Gastrocnemius medialis (tissue), 4 donors: Measurements from ENCODE around the gene FUCA2. TPM values are rescaled to one million over a fixed set of nuclear protein-coding genes. Genes with fewer than 3 reads are reported as not detected.

Source experiments
- ATAC-seq, 2 donors: fragments of 150-250 bp; one replicate each; pipeline ENCODE4 v1.9.1; 2016
- DNase-seq, 2 donors: peaks; one replicate each; pipeline ENCODE4 v3.0.0-alpha.2; 2019
- H3K27ac ChIP-seq, 4 donors: fragments of 200-600 bp; sonication (generic); 1 replicate in 1 of 4; 2 replicates in 3 of 4; pipeline ENCODE4 v1.5.1; 2016 to 2018; ENCODE audit warnings: mild to moderate bottlenecking in 2 of 4, moderate library complexity in 1 of 4
- H3K27me3 ChIP-seq, 3 donors: fragments of 200-600 bp; sonication (generic) in 2 of 3; 1 replicate in 1 of 3; 2 replicates in 2 of 3; pipeline versions ENCODE4 v1.5.1 to v1.6.0; 2016 to 2019; ENCODE audit warnings: mild to moderate bottlenecking in 1 of 3, moderate library complexity in 1 of 3
- H3K36me3 ChIP-seq, 2 donors: fragments of 200-600 bp; sonication (generic) in 1 of 2; one replicate each; pipeline ENCODE4 v1.5.1; 2017 to 2018
- H3K4me1 ChIP-seq, 2 donors: fragments of 200-600 bp; sonication (generic) in 1 of 2; one replicate each; pipeline ENCODE4 v1.5.1; 2016 to 2017; ENCODE audit warnings: mild to moderate bottlenecking in 2 of 2
- H3K4me3 ChIP-seq, 4 donors: fragments of 200-600 bp; sonication (generic) in 3 of 4; 1 replicate in 1 of 4; 2 replicates in 3 of 4; pipeline ENCODE4 v1.5.1; 2016 to 2019; ENCODE audit warnings: mild to moderate bottlenecking in 2 of 4
- H3K9me3 ChIP-seq, 3 donors: fragments of 200-600 bp; sonication (generic) in 2 of 3; 1 replicate in 1 of 3; 2 replicates in 2 of 3; pipeline ENCODE4 v1.5.1; 2016 to 2019
- POLR2A ChIP-seq, 2 donors: fragments of 450-650 bp; IDR thresholded peaks; one replicate each; pipeline ENCODE4 v1.6.1; 2017; ENCODE audit warnings: antibody characterized with exemption in 2 of 2, mild to moderate bottlenecking in 2 of 2, moderate library complexity in 2 of 2
- in situ Hi-C, 4 donors: fragments of 200-750 bp; cut with MboI; loops; one replicate each; pipeline versions ENCODE4 v1.15.0 to v1.8.0; 2017; ENCODE audit warnings: low sequenced_read_pairs in 4 of 4
- intact Hi-C: fragments of 100-400 bp; cut with DNase I; formaldehyde crosslinking; loops from one replicate; pipeline ENCODE4 v1.15.1; 2023; ENCODE audit warnings: low total_unique reads
- total RNA-seq, 4 donors: library from RNA; depleted of rRNA; stranded (reverse); fragments of >200 nt; gene quantifications; one replicate each; pipeline versions ENCODE4 v1.1.0 to v1.2.3, GENCODE V29; 2016
- TF ChIP-seq, protein P1 (sequence below), 5 experiments: fragments of 450-650 bp in 3 of 5; fragments of 200-600 bp in 2 of 5; sonication (generic) in 2 of 5; IDR thresholded peaks in 4 of 5; conservative IDR thresholded peaks in 1 of 5; 1 replicate in 4 of 5; 2 replicates in 1 of 5; pipeline ENCODE4 v1.5.1; 2016 to 2019; ENCODE audit warnings: antibody characterized with exemption in 5 of 5, mild to moderate bottlenecking in 3 of 5, moderate library complexity in 3 of 5

Gene FUCA2
- total RNA-seq, 4 donors from 2014 or later = 2.9 to 13.9 (median 6.3) TPM

DNA sequence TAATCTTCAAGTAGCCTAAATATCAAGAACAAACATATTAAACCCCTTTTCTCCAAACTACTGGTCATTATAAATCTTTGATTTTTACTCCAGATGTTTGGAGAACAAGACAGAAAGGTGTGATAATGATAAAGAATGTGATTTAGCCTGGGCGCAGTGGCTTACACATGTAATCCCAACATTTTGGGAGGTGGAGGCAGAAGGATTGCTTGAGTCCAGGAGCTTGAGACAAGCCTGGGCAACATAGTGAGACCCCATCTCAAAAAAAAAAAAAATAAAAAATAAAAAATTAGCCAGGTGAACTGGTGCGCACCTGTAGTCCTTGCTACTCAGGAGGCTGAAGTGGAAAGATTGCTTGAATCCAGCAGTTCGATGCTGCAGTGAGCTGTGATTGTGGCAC lies 35.1 kb upstream of the FUCA2 start:
- H3K27me3 ChIP-seq = no peaks in the 10 kb centered on the region
- TF ChIP-seq, protein P1, sequence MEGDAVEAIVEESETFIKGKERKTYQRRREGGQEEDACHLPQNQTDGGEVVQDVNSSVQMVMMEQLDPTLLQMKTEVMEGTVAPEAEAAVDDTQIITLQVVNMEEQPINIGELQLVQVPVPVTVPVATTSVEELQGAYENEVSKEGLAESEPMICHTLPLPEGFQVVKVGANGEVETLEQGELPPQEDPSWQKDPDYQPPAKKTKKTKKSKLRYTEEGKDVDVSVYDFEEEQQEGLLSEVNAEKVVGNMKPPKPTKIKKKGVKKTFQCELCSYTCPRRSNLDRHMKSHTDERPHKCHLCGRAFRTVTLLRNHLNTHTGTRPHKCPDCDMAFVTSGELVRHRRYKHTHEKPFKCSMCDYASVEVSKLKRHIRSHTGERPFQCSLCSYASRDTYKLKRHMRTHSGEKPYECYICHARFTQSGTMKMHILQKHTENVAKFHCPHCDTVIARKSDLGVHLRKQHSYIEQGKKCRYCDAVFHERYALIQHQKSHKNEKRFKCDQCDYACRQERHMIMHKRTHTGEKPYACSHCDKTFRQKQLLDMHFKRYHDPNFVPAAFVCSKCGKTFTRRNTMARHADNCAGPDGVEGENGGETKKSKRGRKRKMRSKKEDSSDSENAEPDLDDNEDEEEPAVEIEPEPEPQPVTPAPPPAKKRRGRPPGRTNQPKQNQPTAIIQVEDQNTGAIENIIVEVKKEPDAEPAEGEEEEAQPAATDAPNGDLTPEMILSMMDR (IDR thresholded peaks at IDR 0.05 in 4 of 5, conservative IDR thresholded peaks at IDR 0.05 in 1 of 5) = no peak
- TF ChIP-seq POLR2A (IDR thresholded peaks at IDR 0.05) = no peak
- no peak overlapping the region for H3K27ac ChIP-seq
- no peaks in the 10 kb centered on the region for H3K36me3 ChIP-seq
- intact Hi-C loops = no loop called here
- in situ Hi-C loops = no loop called here
- H3K4me3 ChIP-seq = no peak overlapping the region
- no peaks in the 10 kb centered on the region for H3K9me3 ChIP-seq
- DNase-seq (no peak), ATAC-seq (no peak)
- H3K4me1 ChIP-seq = no peaks in the 10 kb centered on the region

DNA sequence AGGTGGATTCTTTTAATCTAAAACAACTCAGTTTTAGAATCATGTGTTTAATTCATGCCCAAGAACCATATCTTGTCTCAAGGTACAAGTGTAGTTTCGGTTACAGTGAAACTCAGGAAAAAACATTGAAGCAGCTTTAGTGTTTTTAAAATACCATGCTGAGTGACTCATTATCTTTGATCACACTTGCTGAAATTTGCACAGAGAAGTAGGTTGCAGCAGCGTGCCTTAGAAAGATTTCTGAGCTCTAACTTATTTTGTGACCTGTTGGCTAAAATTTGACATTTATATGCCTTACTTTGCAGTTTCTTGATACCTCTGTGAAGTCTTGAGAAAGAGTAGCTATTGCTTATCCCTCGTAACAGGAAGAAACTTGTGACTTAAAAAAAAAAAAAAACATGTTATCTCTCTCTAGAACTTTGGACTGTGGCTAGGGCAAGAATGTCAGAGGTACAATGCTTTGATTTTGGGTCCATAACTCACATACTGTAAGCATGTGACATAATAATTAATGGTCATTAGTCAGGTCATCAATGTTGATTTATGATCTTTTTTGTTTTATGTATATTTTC lies 34.5 kb upstream of the FUCA2 start:
- TF ChIP-seq POLR2A (IDR thresholded peaks at IDR 0.05) = no peak
- TF ChIP-seq, protein P1 (IDR thresholded peaks at IDR 0.05 in 4 of 5, conservative IDR thresholded peaks at IDR 0.05 in 1 of 5) = no peak
- no peak overlapping the region for H3K4me3 ChIP-seq
- ATAC-seq = no peak
- no peaks in the 10 kb centered on the region for H3K9me3 ChIP-seq
- H3K27ac ChIP-seq = no peak overlapping the region
- H3K36me3 ChIP-seq = no peaks in the 10 kb centered on the region
- in situ Hi-C loops (no loop called here), intact Hi-C loops (no loop called here)
- no peaks in the 10 kb centered on the region for H3K4me1 ChIP-seq
- no peak for DNase-seq
- H3K27me3 ChIP-seq = peaks cover 0 to 3% (median 0%) of the 10 kb centered on the region in 3 donors

DNA sequence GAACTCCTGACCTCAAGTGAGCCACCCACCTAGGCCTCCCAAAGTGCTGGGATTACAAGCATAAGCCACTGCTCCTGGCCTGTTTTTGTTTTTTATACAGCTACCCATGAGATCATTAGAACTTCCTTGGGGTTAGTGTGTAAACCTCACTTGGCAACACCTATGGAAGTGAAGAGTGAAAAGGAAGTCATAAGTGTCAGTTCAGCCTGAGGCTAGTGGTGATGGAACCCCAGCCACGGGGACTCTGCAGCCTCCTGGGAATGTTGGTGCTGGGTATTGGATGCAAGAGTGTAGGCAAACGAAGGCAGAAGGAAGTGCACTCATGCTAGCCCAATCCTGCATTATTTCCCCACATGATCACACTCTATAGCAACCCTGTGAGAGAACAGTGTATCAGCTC lies 33.6 kb upstream of the FUCA2 start:
- no peaks in the 10 kb centered on the region for H3K4me1 ChIP-seq
- TF ChIP-seq POLR2A (IDR thresholded peaks at IDR 0.05) = no peak
- TF ChIP-seq, protein P1 (IDR thresholded peaks at IDR 0.05 in 4 of 5, conservative IDR thresholded peaks at IDR 0.05 in 1 of 5) = no peak
- in situ Hi-C loops (no loop called here), intact Hi-C loops (no loop called here)
- H3K27ac ChIP-seq = no peak overlapping the region
- H3K9me3 ChIP-seq = no peaks in the 10 kb centered on the region
- no peak for ATAC-seq
- no peak overlapping the region for H3K4me3 ChIP-seq
- peaks cover 0 to 3% (median 0%) of the 10 kb centered on the region in 3 donors for H3K27me3 ChIP-seq
- DNase-seq = no peak
- no peaks in the 10 kb centered on the region for H3K36me3 ChIP-seq

DNA sequence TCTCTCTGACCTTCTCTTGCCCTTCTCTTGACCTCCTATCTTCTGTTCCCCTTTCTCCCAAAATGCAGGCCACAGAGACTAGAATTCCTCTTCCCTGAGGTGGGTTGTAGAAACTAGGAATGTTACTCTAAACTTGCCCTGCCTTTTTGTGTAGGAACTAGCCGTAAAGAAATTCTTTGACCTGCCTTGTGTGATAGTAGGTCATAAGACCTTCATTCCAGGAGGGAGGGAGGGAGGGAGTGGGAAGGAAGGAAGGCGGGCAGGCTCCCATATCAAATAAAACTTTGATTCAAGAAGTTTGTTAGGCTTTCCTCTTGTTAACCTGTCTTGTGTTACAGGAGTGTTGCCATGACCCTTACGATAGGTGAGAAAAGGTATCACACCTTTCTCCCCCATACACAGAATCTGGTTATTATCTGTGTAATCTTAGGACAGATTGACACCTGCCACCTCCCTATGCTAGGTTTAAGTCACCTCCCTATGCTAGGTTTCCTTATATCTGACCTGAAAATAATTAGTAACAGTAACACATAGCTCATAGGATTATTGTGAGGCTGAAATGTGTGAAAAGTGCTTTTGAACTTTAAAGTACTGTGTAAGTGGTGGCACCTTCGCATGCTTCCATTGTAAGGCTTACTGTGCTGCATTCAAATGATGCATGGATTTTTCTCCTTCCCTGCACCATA lies 32.6 kb upstream of the FUCA2 start:
- Histone ChIP-seq H3K36me3 (no peaks in the 10 kb centered on the region), H3K4me3 (no peak overlapping the region), H3K27ac (no peak overlapping the region), H3K9me3 (no peaks in the 10 kb centered on the region), H3K4me1 (no peaks in the 10 kb centered on the region), H3K27me3 (peaks cover 0 to 7% (median 0%) of the 10 kb centered on the region in 3 donors)
- TF ChIP-seq, protein P1 (IDR thresholded peaks at IDR 0.05 in 4 of 5, conservative IDR thresholded peaks at IDR 0.05 in 1 of 5) = no peak
- TF ChIP-seq POLR2A (IDR thresholded peaks at IDR 0.05) = no peak
- ATAC-seq (no peak), DNase-seq (no peak)
- intact Hi-C loops = no loop called here
- in situ Hi-C loops = no loop called here
